Ishikawa (cell line): Measurements from ENCODE around the gene SLCO2B1.

ENCODE experiments used
- CEBPB ChIP-seq: IDR thresholded peaks from 2 replicates; pipeline ENCODE4 v1.6.1; 2012
- EP300 ChIP-seq: IDR thresholded peaks from 2 replicates; pipeline ENCODE4 v1.6.1; 2012; ENCODE audit warnings: borderline replicate concordance
- FOXM1 ChIP-seq: IDR thresholded peaks from 2 replicates; pipeline ENCODE4 v1.6.1; 2012; ENCODE audit warnings: low read depth, borderline replicate concordance
- TEAD4 ChIP-seq: IDR thresholded peaks from 2 replicates; pipeline ENCODE4 v1.6.1; 2012
- USF1 ChIP-seq: IDR thresholded peaks from 2 replicates; pipeline ENCODE4 v1.6.1; 2012
- YY1 ChIP-seq: IDR thresholded peaks from 2 replicates; pipeline ENCODE4 v1.6.1; 2012; ENCODE audit warnings: low read depth
- TF ChIP-seq, protein P1 (sequence below): IDR thresholded peaks from 2 replicates; pipeline ENCODE4 v1.6.1; 2012; ENCODE audit warnings: low read depth, mild to moderate bottlenecking

GRCh38 chr11:75152651-75153427 lies 1.9 kb downstream of the SLCO2B1 start:
- no peak for TF ChIP-seq EP300
- TF ChIP-seq, protein P1, sequence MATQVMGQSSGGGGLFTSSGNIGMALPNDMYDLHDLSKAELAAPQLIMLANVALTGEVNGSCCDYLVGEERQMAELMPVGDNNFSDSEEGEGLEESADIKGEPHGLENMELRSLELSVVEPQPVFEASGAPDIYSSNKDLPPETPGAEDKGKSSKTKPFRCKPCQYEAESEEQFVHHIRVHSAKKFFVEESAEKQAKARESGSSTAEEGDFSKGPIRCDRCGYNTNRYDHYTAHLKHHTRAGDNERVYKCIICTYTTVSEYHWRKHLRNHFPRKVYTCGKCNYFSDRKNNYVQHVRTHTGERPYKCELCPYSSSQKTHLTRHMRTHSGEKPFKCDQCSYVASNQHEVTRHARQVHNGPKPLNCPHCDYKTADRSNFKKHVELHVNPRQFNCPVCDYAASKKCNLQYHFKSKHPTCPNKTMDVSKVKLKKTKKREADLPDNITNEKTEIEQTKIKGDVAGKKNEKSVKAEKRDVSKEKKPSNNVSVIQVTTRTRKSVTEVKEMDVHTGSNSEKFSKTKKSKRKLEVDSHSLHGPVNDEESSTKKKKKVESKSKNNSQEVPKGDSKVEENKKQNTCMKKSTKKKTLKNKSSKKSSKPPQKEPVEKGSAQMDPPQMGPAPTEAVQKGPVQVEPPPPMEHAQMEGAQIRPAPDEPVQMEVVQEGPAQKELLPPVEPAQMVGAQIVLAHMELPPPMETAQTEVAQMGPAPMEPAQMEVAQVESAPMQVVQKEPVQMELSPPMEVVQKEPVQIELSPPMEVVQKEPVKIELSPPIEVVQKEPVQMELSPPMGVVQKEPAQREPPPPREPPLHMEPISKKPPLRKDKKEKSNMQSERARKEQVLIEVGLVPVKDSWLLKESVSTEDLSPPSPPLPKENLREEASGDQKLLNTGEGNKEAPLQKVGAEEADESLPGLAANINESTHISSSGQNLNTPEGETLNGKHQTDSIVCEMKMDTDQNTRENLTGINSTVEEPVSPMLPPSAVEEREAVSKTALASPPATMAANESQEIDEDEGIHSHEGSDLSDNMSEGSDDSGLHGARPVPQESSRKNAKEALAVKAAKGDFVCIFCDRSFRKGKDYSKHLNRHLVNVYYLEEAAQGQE: no peak
- no peak for TF ChIP-seq USF1
- no peak for TF ChIP-seq FOXM1
- TF ChIP-seq TEAD4: no peak
- TF ChIP-seq CEBPB: no peak
- TF ChIP-seq YY1: no peak
